Measurements from ENCODE around the gene RHBDL3. TPM values are rescaled to one million over a fixed set of nuclear protein-coding genes. Genes with fewer than 3 reads are reported as not detected.

Gene RHBDL3
- total RNA-seq, 1 experiment from 2014 or later, result 12.5 TPM

GRCh38 chr17:32297860-32298259 is 32.2 kb downstream of the RHBDL3 start:
- Histone ChIP-seq H3K18ac (ENCODE audit: insufficient read length, low read depth, low read length) (no peak overlapping the region), H3K79me1 (ENCODE audit: insufficient read depth, low read depth, low read length, poor library complexity, severe bottlenecking) (no peaks in the 10 kb centered on the region), H4K8ac (replicated peaks; ENCODE audit: insufficient read length, low read depth, low read length) (no peak overlapping the region), H2BK15ac (ENCODE audit: low read depth, low read length) (no peak overlapping the region), H3K14ac (ENCODE audit: insufficient read depth, low read length) (no peak overlapping the region), H4K91ac (ENCODE audit: insufficient read length, low read depth, low read length) (no peak overlapping the region), H3K79me2 (ENCODE audit: insufficient read depth, low read length) (no peaks in the 10 kb centered on the region), H3K27ac (ENCODE audit: insufficient read length, low read depth, low read length) (no peak overlapping the region), H3K9ac (ENCODE audit: extremely low read depth, insufficient read length, low read length) (no peak overlapping the region), H3K4me2 (ENCODE audit: insufficient read depth, insufficient read length, low read length) (no peak overlapping the region), H4K20me1 (ENCODE audit: control insufficient read depth, insufficient read depth, insufficient read length) (no peaks in the 10 kb centered on the region), H2BK120ac (ENCODE audit: low read depth, low read length, poor library complexity, severe bottlenecking) (no peak overlapping the region), H3K9me3 (ENCODE audit: control insufficient read depth, low read depth, low read length) (no peaks in the 10 kb centered on the region), H3K23ac (ENCODE audit: insufficient read length, low read depth, low read length) (no peak overlapping the region), H3K27me3 (ENCODE audit: insufficient read depth, low read length) (no peaks in the 10 kb centered on the region), H3K23me2 (ENCODE audit: insufficient read length, low read depth, low read length, poor library complexity, severe bottlenecking) (no peaks in the 10 kb centered on the region), H3T11ph (ENCODE audit: low read length) (no peak overlapping the region), H3K56ac (ENCODE audit: insufficient read length, low read depth, low read length) (no peak overlapping the region), H3K4me1 (ENCODE audit: insufficient read depth, low read length) (peaks cover 3% of the 10 kb centered on the region; the same call in 1 of the 2 replicates), H3K4ac (ENCODE audit: low read depth, low read length) (no peak overlapping the region), H2AK5ac (ENCODE audit: insufficient read length, low read length) (no peak overlapping the region), H2BK20ac (ENCODE audit: low read depth, low read length, poor library complexity, severe bottlenecking) (no peak overlapping the region), H4K5ac (ENCODE audit: insufficient read length, low read depth, low read length) (no peak overlapping the region), H2BK12ac (ENCODE audit: insufficient read length, low read depth, low read length) (no peak overlapping the region), H2AFZ (ENCODE audit: low read length) (no peak overlapping the region), H2BK5ac (ENCODE audit: insufficient read length, low read length) (no peak overlapping the region)
- peak overlapping the region in 1 of 3 experiments; percentile 14; a peak in 2 of 7 replicates for H3K27ac Mint-ChIP-seq
- DNase-seq, result no peak
- peaks cover 0 to 27% (median 0%) of the 10 kb centered on the region in 3 experiments; a peak in 3 of 7 replicates for H3K36me3 Mint-ChIP-seq (ENCODE audit: insufficient read depth in 1 of 3, low read depth in 3 of 3)
- no peaks in the 10 kb centered on the region for H3K27me3 Mint-ChIP-seq (ENCODE audit: low read depth)
- H3K4me3 Mint-ChIP-seq, result no peak overlapping the region
- H3K4me1 Mint-ChIP-seq, result peaks cover 25 to 35% of the 10 kb centered on the region in 2 experiments
- WGBS (ENCODE audit: extremely low coverage, insufficient read length, low lambda C conversion rate), result no CpG with 5 or more reads among the region's 6 CpGs
- H3K9me3 Mint-ChIP-seq, result no peaks in the 10 kb centered on the region
- TF ChIP-seq CTCF (conservative IDR thresholded peaks at IDR 0.05), result no peak
